Melanocyte of skin (primary cell): ENCODE measurements around the gene MYPOP. TPM values are rescaled to one million over a fixed set of nuclear protein-coding genes. Genes with fewer than 3 reads are reported as not detected.

Experiments
- total RNA-seq, 2 donors: library from RNA; depleted of rRNA; stranded (reverse); fragments of >200 nt; gene quantifications; 2 replicates each; pipeline ENCODE4 v1.2.3, GENCODE V29; 2012

Gene MYPOP
- total RNA-seq = 1 to 10 TPM; 1.3 to 2.1 TPM

GRCh38 chr19:45901912-45902650, at the start of gene MYPOP:
Gene MYPOP, minus strand, starts transcription at chr19:45902613. Its CDS starts 840 bp downstream, at chr19:45901773.

GRCh38 chr19:45913874-45914830, 11.7 kb upstream of the MYPOP start, which contains the start of gene NANOS2:
Gene NANOS2, minus strand, starts transcription at chr19:45914778. Its CDS starts 85 bp downstream, at chr19:45914693.

GRCh38 chr19:45885556-45886426, 16.6 kb downstream of the MYPOP start, which contains the start of gene IRF2BP1:
Gene IRF2BP1, minus strand, starts transcription at chr19:45886141. Its CDS starts 367 bp downstream, at chr19:45885774.

GRCh38 chr19:45863840-45864628, 38.4 kb downstream of the MYPOP start, which contains the start of gene FOXA3:
Gene FOXA3, plus strand, starts transcription at chr19:45864326. Its CDS starts 131 bp downstream, at chr19:45864457.

GRCh38 chr19:45862564-45863334, 39.7 kb downstream of the MYPOP start, which contains the start of gene SYMPK:
Gene SYMPK, minus strand, starts transcription at chr19:45863147. Its CDS starts 8,652 bp downstream, at chr19:45854495.

Other genes starting within 250 kb of the MYPOP start
- under 1 TPM in 1 of 2 donors, not detected in 1; under 0.01 TPM for gene GIPR, start 234.4 kb downstream of the MYPOP start, total RNA-seq
- 100 to 1,000 TPM; 193 to 358 TPM for gene SNRPD2, start 210.7 kb downstream of the MYPOP start, total RNA-seq
- gene QPCTL, start 209.9 kb downstream of the MYPOP start, total RNA-seq = 10 to 100 TPM; 45.6 to 52.3 TPM
- gene FBXO46, start 171.7 kb downstream of the MYPOP start, total RNA-seq = 1 to 10 TPM; 5.9 to 7.7 TPM
- not detected for gene MEIOSIN, start 169.2 kb downstream of the MYPOP start, total RNA-seq
- gene SIX5, start 133.4 kb downstream of the MYPOP start, total RNA-seq = 1 to 10 TPM; 5.5 to 6.0 TPM
- 1 to 10 TPM; 8.3 to 8.9 TPM for gene DMPK, start 120.1 kb downstream of the MYPOP start, total RNA-seq
- 10 to 100 TPM; 30.6 to 37.6 TPM for gene DMWD, start 109.8 kb downstream of the MYPOP start, total RNA-seq
- under 1 TPM in 1 of 2 donors, not detected in 1; 0.34 TPM for gene RSPH6A, start 87.3 kb downstream of the MYPOP start, total RNA-seq
- gene SYMPK, start 39.5 kb downstream of the MYPOP start, total RNA-seq = 10 to 100 TPM; 39.6 to 44.0 TPM
- not detected for gene FOXA3, start 38.3 kb downstream of the MYPOP start, total RNA-seq
- gene IRF2BP1, start 16.5 kb downstream of the MYPOP start, total RNA-seq = 10 to 100 TPM; 23.6 to 31.0 TPM
- not detected for gene NANOS2, start 12.2 kb upstream of the MYPOP start, total RNA-seq
- gene NOVA2, start 71.3 kb upstream of the MYPOP start, total RNA-seq = not detected
- 1 to 10 TPM; 6.3 to 6.9 TPM for gene CCDC61, start 92.9 kb upstream of the MYPOP start, total RNA-seq
- not detected for gene PGLYRP1, start 120.4 kb upstream of the MYPOP start, total RNA-seq
- gene IGFL4, start 138.4 kb upstream of the MYPOP start, total RNA-seq = under 1 TPM; 0.33 to 0.69 TPM
- gene IGFL3, start 222.1 kb upstream of the MYPOP start, total RNA-seq = not detected
- gene IGFL2, start 245.6 kb upstream of the MYPOP start, total RNA-seq = not detected